ENCODE measurements around the gene KCTD4.

KCTD4 gene

GRCh38 chr13:45179428-45179827 lies 21.4 kb downstream of the KCTD4 start (continued):
- no peak for TF ChIP-seq PATZ1 (CRISPR knock-in tag; IDR thresholded peaks at IDR 0.05; ENCODE audit: borderline replicate concordance)

- ATAC-seq, result no peak; the same call in 2 of the 3 replicates
- TF ChIP-seq SNAI2 (CRISPR knock-in tag; IDR thresholded peaks at IDR 0.05), result no peak
- no peak for TF ChIP-seq RARB (CRISPR knock-in tag; IDR thresholded peaks at IDR 0.05)
- no peak for TF ChIP-seq ISL1 (CRISPR knock-in tag; IDR thresholded peaks at IDR 0.05)
- no peak for TF ChIP-seq CSDC2 (CRISPR knock-in tag; IDR thresholded peaks at IDR 0.05)
- TF ChIP-seq POU6F1 (CRISPR knock-in tag; IDR thresholded peaks at IDR 0.05; ENCODE audit: borderline replicate concordance, low read depth), result no peak
- TF ChIP-seq TOX (CRISPR knock-in tag; IDR thresholded peaks at IDR 0.05; ENCODE audit: borderline replicate concordance), result no peak
- TF ChIP-seq OSR1 (CRISPR knock-in tag; IDR thresholded peaks at IDR 0.05), result no peak
- no peak for TF ChIP-seq CSRNP3 (CRISPR knock-in tag; IDR thresholded peaks at IDR 0.05)
Observed at GRCh38 chr13:45178349-45179162, 22.3 kb downstream of the KCTD4 start.

GRCh38 chr13:45174478-45174877 lies 26.4 kb downstream of the KCTD4 start:
- ATAC-seq, result no peak
- no peak for TF ChIP-seq TCF4 (CRISPR knock-in tag; IDR thresholded peaks at IDR 0.05; ENCODE audit: borderline replicate concordance)
- no peak for TF ChIP-seq BACH2 (CRISPR knock-in tag; IDR thresholded peaks at IDR 0.05; ENCODE audit: borderline replicate concordance)
- TF ChIP-seq ESRRG (CRISPR knock-in tag; IDR thresholded peaks at IDR 0.05), result no peak
- TF ChIP-seq CSDC2 (CRISPR knock-in tag; IDR thresholded peaks at IDR 0.05), result no peak
- TF ChIP-seq GLIS3 (CRISPR knock-in tag; IDR thresholded peaks at IDR 0.05), result no peak
- no peak for TF ChIP-seq ZNF70 (CRISPR knock-in tag; IDR thresholded peaks at IDR 0.05)
- TF ChIP-seq CSRNP3 (CRISPR knock-in tag; IDR thresholded peaks at IDR 0.05), result no peak
- no peak for TF ChIP-seq SNAI2 (CRISPR knock-in tag; IDR thresholded peaks at IDR 0.05)
- TF ChIP-seq ARNTL (CRISPR knock-in tag; IDR thresholded peaks at IDR 0.05; ENCODE audit: borderline replicate concordance, low read depth), result no peak
- no peak for TF ChIP-seq PATZ1 (CRISPR knock-in tag; IDR thresholded peaks at IDR 0.05; ENCODE audit: borderline replicate concordance)
- no peak for TF ChIP-seq ZNF565 (CRISPR knock-in tag; conservative IDR thresholded peaks at IDR 0.05; ENCODE audit: low read depth)
- TF ChIP-seq OSR1 (CRISPR knock-in tag; IDR thresholded peaks at IDR 0.05), result no peak
- TF ChIP-seq CREB5 (CRISPR knock-in tag; IDR thresholded peaks at IDR 0.05; ENCODE audit: low read depth), result no peak
- TF ChIP-seq POU6F1 (CRISPR knock-in tag; IDR thresholded peaks at IDR 0.05; ENCODE audit: borderline replicate concordance, low read depth), result no peak
- TF ChIP-seq ZFP3 (CRISPR knock-in tag; IDR thresholded peaks at IDR 0.05), result no peak
- TF ChIP-seq TOX (CRISPR knock-in tag; IDR thresholded peaks at IDR 0.05; ENCODE audit: borderline replicate concordance), result no peak
- no peak for TF ChIP-seq ISL1 (CRISPR knock-in tag; IDR thresholded peaks at IDR 0.05)
- no peak for TF ChIP-seq PPARA (CRISPR knock-in tag; IDR thresholded peaks at IDR 0.05; ENCODE audit: borderline replicate concordance)
- no peak for TF ChIP-seq TSHZ2 (CRISPR knock-in tag; IDR thresholded peaks at IDR 0.05)

Data from SK-N-SH treated with all-trans-retinoic acid at 6 μM for 48 hours (cell line).